Sigmoid colon (tissue), 7 donors: Measurements from ENCODE around the gene MARCKS. TPM values are rescaled to one million over a fixed set of nuclear protein-coding genes. Genes with fewer than 3 reads are reported as not detected.

Source experiments
- DNase-seq: peaks from one replicate; pipeline ENCODE4 v3.0.0-alpha.2; 2019
- H3K27ac ChIP-seq, 4 donors: fragments of 200-600 bp; sonication (generic); one replicate each; pipeline ENCODE4 v1.5.1; 2016 to 2019; ENCODE audit warnings: mild to moderate bottlenecking in 1 of 4
- H3K27me3 ChIP-seq, 3 donors: fragments of 200-600 bp; sonication (generic); one replicate each; pipeline ENCODE4 v1.5.1; 2019; ENCODE audit warnings: mild to moderate bottlenecking in 1 of 3
- H3K36me3 ChIP-seq, 4 donors: fragments of 200-600 bp; sonication (generic); one replicate each; pipeline ENCODE4 v1.5.1; 2016 to 2019
- H3K4me1 ChIP-seq, 4 donors: fragments of 200-600 bp; sonication (generic); one replicate each; pipeline ENCODE4 v1.5.1; 2017 to 2019
- H3K4me3 ChIP-seq, 4 donors: fragments of 200-600 bp; sonication (generic); one replicate each; pipeline ENCODE4 v1.5.1; 2017 to 2019; ENCODE audit warnings: mild to moderate bottlenecking in 2 of 4, moderate library complexity in 1 of 4
- H3K9me3 ChIP-seq, 4 donors: fragments of 200-600 bp in 3 of 4; sonication (generic) in 3 of 4; one replicate each; pipeline versions ENCODE4 v1.5.1 to v1.6.1; 2013 to 2019
- CTCF ChIP-seq, 4 experiments: fragments of 450-650 bp in 3 of 4; fragments of 200-600 bp in 1 of 4; IDR thresholded peaks; one replicate each; pipeline ENCODE4 v1.5.1; 2016 to 2019; ENCODE audit warnings: antibody characterized with exemption in 4 of 4, mild to moderate bottlenecking in 3 of 4, moderate library complexity in 2 of 4
- EP300 ChIP-seq, 4 donors: sonication (generic); formaldehyde crosslinking; IDR thresholded peaks; one replicate each; pipeline ENCODE4 v1.6.1; 2017; ENCODE audit warnings: antibody characterized with exemption in 4 of 4
- POLR2A ChIP-seq, 2 donors: fragments of 450-650 bp; IDR thresholded peaks; one replicate each; pipeline ENCODE4 v1.6.1; 2016; ENCODE audit warnings: antibody characterized with exemption in 2 of 2, mild to moderate bottlenecking in 2 of 2, moderate library complexity in 2 of 2
- POLR2AphosphoS5 ChIP-seq, 4 donors: sonication (generic); formaldehyde crosslinking; IDR thresholded peaks; one replicate each; pipeline ENCODE4 v1.6.1; 2017; ENCODE audit warnings: antibody characterized with exemption in 4 of 4
- WGBS, 2 donors: extraction: QIAGEN DNeasy Blood & Tissue Kit; methylation state at CpG; one replicate each; pipeline ENCODE4 v1.1.7; 2013; 5-methylcytosine and 5-hydroxymethylcytosine counted together
- intact Hi-C: fragments of 100-400 bp; cut with DNase I; formaldehyde crosslinking; loops from one replicate; pipeline ENCODE4 v1.15.1; 2023
- polyA plus RNA-seq, 3 donors: library from polyadenylated mRNA; stranded (reverse); fragments of 200-250 nt; gene quantifications; one replicate each; pipeline ENCODE4 v1.2.3, GENCODE V29; 2013
- total RNA-seq, 4 donors: library from RNA; depleted of rRNA; stranded (reverse); fragments of >200 nt; gene quantifications; one replicate each; pipeline ENCODE4 v1.1.0, GENCODE V29; 2016
- donor health status: healthy with polysubstance abuse.
- donor health status: Bipolar disorder and iron deficiency.
- donor health status: healthy.

Gene MARCKS
- total and polyA plus RNA-seq, 7 donors: 30.0 to 67.1 (median 52.0) TPM

- Histone ChIP-seq H3K27me3 (no peaks in the 10 kb centered on the region), H3K4me3 (no peak overlapping the region), H3K27ac (no peak overlapping the region), H3K36me3 (no peaks in the 10 kb centered on the region), H3K9me3 (no peaks in the 10 kb centered on the region), H3K4me1 (peaks cover 0 to 11% (median 5%) of the 10 kb centered on the region in 4 donors)
- intact Hi-C loops: no loop called here
- no peak for DNase-seq
- TF ChIP-seq EP300 (IDR thresholded peaks at IDR 0.05): no peak
- no peak for TF ChIP-seq CTCF (IDR thresholded peaks at IDR 0.05)
- no peak for TF ChIP-seq POLR2A (IDR thresholded peaks at IDR 0.05)
- no peak for TF ChIP-seq POLR2AphosphoS5 (IDR thresholded peaks at IDR 0.05)
- WGBS, 2 donors: 90% methylated on average over 1 of the region's 1 CpG
Observed at GRCh38 chr6:113886512-113886911, 29.4 kb downstream of the MARCKS start.

GRCh38 chr6:113888493-113888892 lies 31.3 kb downstream of the MARCKS start:
- Histone ChIP-seq H3K9me3 (peaks cover 0 to 7% (median 4%) of the 10 kb centered on the region in 4 donors), H3K4me1 (no peaks in the 10 kb centered on the region), H3K36me3 (no peaks in the 10 kb centered on the region), H3K4me3 (no peak overlapping the region), H3K27me3 (no peaks in the 10 kb centered on the region), H3K27ac (no peak overlapping the region)
- DNase-seq: no peak
- intact Hi-C loops: no loop called here
- TF ChIP-seq CTCF (IDR thresholded peaks at IDR 0.05) (no peak), POLR2A (IDR thresholded peaks at IDR 0.05) (no peak), EP300 (IDR thresholded peaks at IDR 0.05) (no peak), POLR2AphosphoS5 (IDR thresholded peaks at IDR 0.05) (no peak)

GRCh38 chr6:113888956-113889630 lies 31.9 kb downstream of the MARCKS start:
- intact Hi-C loops: no loop called here
- WGBS, 2 donors: 88 to 89% methylated on average over 3 of the region's 3 CpGs
- no peaks in the 10 kb centered on the region for H3K36me3 ChIP-seq
- H3K4me3 ChIP-seq: no peak overlapping the region
- peaks cover 0 to 7% (median 4%) of the 10 kb centered on the region in 4 donors for H3K9me3 ChIP-seq
- no peak overlapping the region for H3K27ac ChIP-seq
- H3K27me3 ChIP-seq: no peaks in the 10 kb centered on the region
- no peaks in the 10 kb centered on the region for H3K4me1 ChIP-seq
- DNase-seq: no peak
- TF ChIP-seq POLR2A (IDR thresholded peaks at IDR 0.05) (no peak), EP300 (IDR thresholded peaks at IDR 0.05) (no peak), CTCF (IDR thresholded peaks at IDR 0.05) (no peak)

- Histone ChIP-seq H3K9me3 (peaks cover 0 to 7% (median 4%) of the 10 kb centered on the region in 4 donors), H3K4me3 (no peak overlapping the region), H3K36me3 (no peaks in the 10 kb centered on the region), H3K4me1 (peaks cover 0 to 10% (median 0%) of the 10 kb centered on the region in 4 donors), H3K27ac (no peak overlapping the region), H3K27me3 (no peaks in the 10 kb centered on the region)
- no peak for DNase-seq
- intact Hi-C loops: no loop called here
- TF ChIP-seq EP300 (IDR thresholded peaks at IDR 0.05): no peak
- TF ChIP-seq CTCF (IDR thresholded peaks at IDR 0.05): no peak
- TF ChIP-seq POLR2A (IDR thresholded peaks at IDR 0.05): no peak
- no peak for TF ChIP-seq POLR2AphosphoS5 (IDR thresholded peaks at IDR 0.05)
Observed at GRCh38 chr6:113893451-113893850, 36.3 kb downstream of the MARCKS start.

- intact Hi-C loops: no loop called here
- Histone ChIP-seq H3K27me3 (no peaks in the 10 kb centered on the region), H3K27ac (no peak overlapping the region), H3K4me3 (no peak overlapping the region), H3K4me1 (peaks cover 0 to 10% (median 0%) of the 10 kb centered on the region in 4 donors), H3K9me3 (peaks cover 0 to 7% (median 4%) of the 10 kb centered on the region in 4 donors), H3K36me3 (no peaks in the 10 kb centered on the region)
- no peak for DNase-seq
- WGBS, 2 donors: 89 to 91% methylated on average over 3 of the region's 3 CpGs
- TF ChIP-seq POLR2AphosphoS5 (IDR thresholded peaks at IDR 0.05) (no peak), CTCF (IDR thresholded peaks at IDR 0.05) (no peak), POLR2A (IDR thresholded peaks at IDR 0.05) (no peak), EP300 (IDR thresholded peaks at IDR 0.05) (no peak)
Observed at GRCh38 chr6:113893866-113894265, 36.7 kb downstream of the MARCKS start.
